CD4-positive, alpha-beta T cell (primary cell): Measurements from ENCODE around the gene DONSON. TPM values are rescaled to one million over a fixed set of nuclear protein-coding genes. Genes with fewer than 3 reads are reported as not detected.

Experiments
- ATAC-seq: fragments of 200-7000 bp; cut with Tn5 transposase; one replicate; pipeline ENCODE4 v1.10.0; 2022; ENCODE audit warnings: mild to moderate bottlenecking; ENCODE audit not compliant: poor library complexity
- CTCF ChIA-PET: fragments of 350-600 bp; sonication (Branson Sonifier 250); formaldehyde crosslinking; loops from one replicate; lab custom pipeline; 2021; ENCODE audit warnings: antibody characterized with exemption, inconsistent platforms; lab: Charles Lee
- POLR2A ChIA-PET: fragments of 350-600 bp; sonication (Branson Sonifier 250); formaldehyde crosslinking; loops from one replicate; lab custom pipeline; 2021; ENCODE audit warnings: antibody characterized with exemption, inconsistent platforms; lab: Charles Lee
- DNase-seq, 14 experiments: peaks; one replicate each; pipeline ENCODE4 v3.0.0-alpha.2; 2013 to 2020; ENCODE audit warnings: mixed read lengths in 2 of 14
- H3K27ac ChIP-seq, 2 donors: one replicate each; pipeline versions ENCODE4 v1.5.1 to v1.7.0; 2013; ENCODE audit warnings: low read length in 2 of 2, low read depth in 1 of 2, mild to moderate bottlenecking in 1 of 2
- H3K27me3 ChIP-seq, 2 experiments: 1 replicate in 1 of 2; 2 replicates in 1 of 2; pipeline versions ENCODE4 v1.6.1 to v1.7.0; 2013; ENCODE audit warnings: low read length in 2 of 2, control low read depth in 1 of 2, mild to moderate bottlenecking in 1 of 2, moderate library complexity in 1 of 2; ENCODE audit not compliant: insufficient read depth in 2 of 2, control insufficient read depth in 1 of 2
- H3K36me3 ChIP-seq: one replicate; pipeline ENCODE4 v1.6.1; 2013; ENCODE audit warnings: low read length, control low read depth; ENCODE audit not compliant: insufficient read depth
- H3K4me1 ChIP-seq: one replicate; pipeline ENCODE4 v1.6.1; 2013; ENCODE audit warnings: low read length, control low read depth; ENCODE audit not compliant: insufficient read depth
- H3K4me3 ChIP-seq: one replicate; pipeline ENCODE4 v1.5.1; 2013; ENCODE audit warnings: mild to moderate bottlenecking, low read length, moderate library complexity
- H3K9me3 ChIP-seq, 2 experiments: 1 replicate in 1 of 2; 2 replicates in 1 of 2; pipeline versions ENCODE4 v1.6.1 to v1.7.0; 2013; ENCODE audit warnings: low read length in 2 of 2, mild to moderate bottlenecking in 2 of 2, control low read depth in 1 of 2, moderate library complexity in 1 of 2; ENCODE audit not compliant: control insufficient read depth in 1 of 2, insufficient read depth in 1 of 2
- H3K27ac Mint-ChIP-seq: one replicate; pipeline ENCODE4 v1.8.0; 2020; ENCODE audit warnings: mixed read lengths
- H3K27me3 Mint-ChIP-seq: one replicate; pipeline ENCODE4 v1.8.0; 2021; ENCODE audit warnings: mixed read lengths
- H3K36me3 Mint-ChIP-seq: one replicate; pipeline ENCODE4 v1.8.0; 2021; ENCODE audit warnings: low read depth, mixed read lengths
- H3K4me1 Mint-ChIP-seq: one replicate; pipeline ENCODE4 v1.8.0; 2021; ENCODE audit warnings: low read depth, mixed read lengths
- H3K4me3 Mint-ChIP-seq: one replicate; pipeline ENCODE4 v1.8.0; 2020; ENCODE audit warnings: mild to moderate bottlenecking, mixed read lengths
- H3K9me3 Mint-ChIP-seq: one replicate; pipeline ENCODE4 v1.8.0; 2020; ENCODE audit warnings: mixed read lengths
- intact Hi-C, 2 experiments: fragments of 100-400 bp; cut with DNase I in 1 of 2; cut with micrococcal nuclease in 1 of 2; formaldehyde crosslinking; loops; one replicate each; pipeline versions ENCODE4 v1.15.1 to v1.9.0; 2023 to 2025; cut with DNase I, micrococcal nuclease
- total RNA-seq, 174 experiments: library from RNA in 2 of 174; stranded (reverse) in 2 of 174; gene quantifications; one replicate each; pipeline ENCODE4 v1.2.3 and lab custom pipeline; 2021 to 2026
- TF ChIP-seq, protein P1 (sequence below): fragments of 200-600 bp; IDR thresholded peaks from one replicate; pipeline ENCODE4 v1.8.0; 2022; ENCODE audit warnings: antibody characterized with exemption, mild to moderate bottlenecking

Gene DONSON
- total RNA-seq, 2 experiments from 2014 or later = 11.9 to 13.5 TPM

DNA sequence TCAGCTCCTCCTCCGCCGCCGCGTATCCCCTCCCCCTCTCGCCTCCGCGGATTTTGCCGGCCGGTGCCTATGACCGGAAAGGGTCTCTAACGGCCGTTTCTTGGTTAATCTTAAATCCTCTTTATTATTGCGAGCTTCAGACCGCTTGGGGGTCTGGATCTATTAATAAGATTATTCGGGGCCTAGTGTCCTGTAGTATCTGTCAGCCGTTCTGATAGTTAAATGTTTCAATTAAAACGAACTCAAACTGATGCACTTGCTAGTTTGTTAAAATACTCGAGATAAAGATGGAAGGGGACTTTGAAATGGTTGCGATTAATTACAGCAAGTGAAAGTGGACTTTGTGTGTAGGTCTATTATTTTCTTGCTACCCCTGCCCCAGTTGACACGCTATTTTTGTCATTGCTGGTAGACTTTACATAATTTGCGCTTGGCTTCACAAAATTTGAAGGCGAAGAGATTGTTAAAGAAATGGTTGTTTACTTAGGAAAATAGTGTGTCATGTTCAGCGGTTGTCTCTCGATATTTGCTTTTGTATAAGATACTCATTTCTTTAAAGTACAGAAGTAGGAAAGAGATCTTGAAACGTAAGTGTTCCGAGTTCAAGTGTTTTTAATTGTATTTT is 44.9 kb downstream of the DONSON start:
- Mint-ChIP-seq H3K9me3 (no peaks in the 10 kb centered on the region), H3K27ac (peak overlapping the region; percentile 98), H3K27me3 (no peaks in the 10 kb centered on the region), H3K4me3 (peak overlapping the region; percentile 95), H3K4me1 (peaks cover 60% of the 10 kb centered on the region), H3K36me3 (peaks cover 72% of the 10 kb centered on the region)
- ATAC-seq (no peak), DNase-seq (peak in 4 of 14 experiments; percentile 51 to 73 (median 56))
- Histone ChIP-seq H3K27ac (peak overlapping the region; percentile 99 to 100), H3K9me3 (no peaks in the 10 kb centered on the region), H3K36me3 (peaks cover 22% of the 10 kb centered on the region), H3K4me1 (peaks cover 15% of the 10 kb centered on the region), H3K4me3 (peak overlapping the region; percentile 91), H3K27me3 (no peaks in the 10 kb centered on the region)
- ChIA-PET POLR2A (interaction anchor here (0.7 to 5.6 kb wide), 27 partner anchors 8 to 1050 kb away, joined by 3 to 132 read pairs (median 5); partner anchors contain the start of genes CFAP298, DNAJC28, DONSON and IFNAR1), CTCF (interaction anchor here (1.1 to 3.3 kb wide), 3 partner anchors 14 to 63 kb away, joined by 3 to 18 read pairs (median 10); partner anchors contain the start of gene TMEM50B)
- intact Hi-C loops = loop anchor here (2.0 to 5.0 kb wide), 5 partner anchors 44 to 1151 kb away; partner anchors contain the start of genes DONSON (in 2 of the 2), SYNJ1 (in 1 of the 2) and URB1 (in 1 of the 2)
- TF ChIP-seq, protein P1, sequence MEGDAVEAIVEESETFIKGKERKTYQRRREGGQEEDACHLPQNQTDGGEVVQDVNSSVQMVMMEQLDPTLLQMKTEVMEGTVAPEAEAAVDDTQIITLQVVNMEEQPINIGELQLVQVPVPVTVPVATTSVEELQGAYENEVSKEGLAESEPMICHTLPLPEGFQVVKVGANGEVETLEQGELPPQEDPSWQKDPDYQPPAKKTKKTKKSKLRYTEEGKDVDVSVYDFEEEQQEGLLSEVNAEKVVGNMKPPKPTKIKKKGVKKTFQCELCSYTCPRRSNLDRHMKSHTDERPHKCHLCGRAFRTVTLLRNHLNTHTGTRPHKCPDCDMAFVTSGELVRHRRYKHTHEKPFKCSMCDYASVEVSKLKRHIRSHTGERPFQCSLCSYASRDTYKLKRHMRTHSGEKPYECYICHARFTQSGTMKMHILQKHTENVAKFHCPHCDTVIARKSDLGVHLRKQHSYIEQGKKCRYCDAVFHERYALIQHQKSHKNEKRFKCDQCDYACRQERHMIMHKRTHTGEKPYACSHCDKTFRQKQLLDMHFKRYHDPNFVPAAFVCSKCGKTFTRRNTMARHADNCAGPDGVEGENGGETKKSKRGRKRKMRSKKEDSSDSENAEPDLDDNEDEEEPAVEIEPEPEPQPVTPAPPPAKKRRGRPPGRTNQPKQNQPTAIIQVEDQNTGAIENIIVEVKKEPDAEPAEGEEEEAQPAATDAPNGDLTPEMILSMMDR = no peak

DNA sequence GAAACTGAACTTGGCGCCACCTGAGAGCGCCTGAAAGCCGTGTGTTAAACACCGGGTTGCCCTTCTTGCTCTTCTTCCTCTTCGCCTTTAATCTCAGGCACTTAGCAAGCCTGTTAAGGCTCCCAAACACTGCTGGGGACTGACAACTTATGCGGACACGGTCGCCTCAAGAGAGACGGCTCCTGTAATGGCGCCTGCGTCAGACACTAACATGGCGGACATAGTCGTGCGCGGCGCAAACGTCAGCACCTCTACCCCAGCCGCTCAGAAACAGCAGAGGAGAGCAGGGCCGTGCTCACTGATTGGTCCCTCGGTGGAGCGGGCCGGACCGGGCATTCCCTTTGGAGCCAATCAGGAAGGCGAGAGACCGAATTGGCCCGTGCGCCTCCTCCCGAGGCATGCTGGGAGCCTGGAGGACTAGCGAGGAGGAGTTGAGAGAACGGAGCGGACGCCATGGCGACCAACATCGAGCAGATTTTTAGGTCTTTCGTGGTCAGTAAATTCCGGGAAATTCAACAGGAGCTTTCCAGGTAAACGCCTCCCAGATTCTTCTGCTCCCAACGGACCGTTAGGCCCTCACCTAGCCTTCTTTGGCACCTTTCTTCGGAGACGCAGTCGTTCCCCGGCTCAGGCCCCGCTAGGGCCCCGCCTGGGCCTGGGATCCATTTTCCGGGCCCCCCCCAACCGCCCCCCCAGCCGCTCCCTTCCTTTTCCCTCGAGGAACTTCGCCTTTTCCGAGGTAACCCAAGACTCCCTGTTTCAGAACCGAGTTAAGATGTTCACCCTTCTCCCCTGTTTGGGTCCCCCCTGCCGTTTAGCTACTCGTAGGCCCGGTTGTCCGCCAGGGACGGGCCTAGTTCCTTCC is 45.6 kb downstream of the DONSON start, which contains the start of gene SON:
Gene SON, plus strand, starts transcription at position 399 of the 865 bp plus-strand sequence. Its CDS starts 55 bp downstream, at position 454.
- Mint-ChIP-seq H3K4me1 (peaks cover 53% of the 10 kb centered on the region), H3K27ac (peak within 1 kb of the TSS; percentile 98), H3K4me3 (peak within 1 kb of the TSS; percentile 95), H3K27me3 (no peaks in the 10 kb centered on the region), H3K36me3 (peaks cover 70% of the 10 kb centered on the region), H3K9me3 (no peaks in the 10 kb centered on the region)
- H3K27me3 ChIP-seq = no peaks in the 10 kb centered on the region
- H3K4me1 ChIP-seq = peaks cover 15% of the 10 kb centered on the region
- peak; percentile 94 to 99 (median 96) for DNase-seq
- POLR2A ChIA-PET = interaction anchor here (0.6 to 5.6 kb wide), 32 partner anchors 9 to 1049 kb away, joined by 3 to 132 read pairs (median 4); partner anchors contain the start of genes CFAP298, DNAJC28, DONSON and IFNAR1
- CTCF ChIA-PET = interaction anchor here (3.0 to 3.3 kb wide), 2 partner anchors 15 to 62 kb away, joined by 10 to 18 read pairs; partner anchors contain the start of gene TMEM50B
- H3K4me3 ChIP-seq = peak within 1 kb of the TSS; percentile 91
- H3K36me3 ChIP-seq = peaks cover 23% of the 10 kb centered on the region
- no peaks in the 10 kb centered on the region for H3K9me3 ChIP-seq
- peak; percentile 89 for ATAC-seq
- peak within 1 kb of the TSS; percentile 99 to 100 for H3K27ac ChIP-seq
- TF ChIP-seq, protein P1 = no peak
- intact Hi-C loops = loop anchor here (1.0 to 5.0 kb wide), 9 partner anchors 44 to 1151 kb away; partner anchors contain the start of genes DONSON (in 2 of the 2), CRYZL1 (in 1 of the 2), DNAJC28 (in 1 of the 2) and SYNJ1 (in 1 of the 2)
